ENCODE measurements around the gene RAB1A.
"Not testable (repeated sequence)": the region's sequence is repeated elsewhere in the genome, so short reads cannot be mapped to it uniquely, and the experiment has no call there.

Gene RAB1A

GRCh38 chr2:65137197-65137775 lies 7.4 kb upstream of the RAB1A start:
- in situ Hi-C loops (cut with MboI; ENCODE audit: low sequenced_read_pairs, unreplicated experiment), result no loop called here
- DNase-seq (ENCODE audit: low spot score), result no peak
- TF ChIP-seq CTCF (IDR thresholded peaks at IDR 0.05; ENCODE audit: borderline replicate concordance, control extremely low read depth, extremely low read depth, insufficient read depth, missing control alignments), result no peak

GRCh38 chr2:65136253-65136652 lies 6.3 kb upstream of the RAB1A start:
- DNase-seq (ENCODE audit: low spot score), result no peak

GRCh38 chr2:65134158-65134557 lies 4.3 kb upstream of the RAB1A start:
- in situ Hi-C loops (cut with MboI; ENCODE audit: low sequenced_read_pairs, unreplicated experiment), result no loop called here
- no peak for TF ChIP-seq CTCF (IDR thresholded peaks at IDR 0.05; ENCODE audit: borderline replicate concordance, control extremely low read depth, extremely low read depth, insufficient read depth, missing control alignments)
- no peak for DNase-seq (ENCODE audit: low spot score)

More at GRCh38 chr2:65136253-65136652, 6.3 kb upstream of the RAB1A start:
- in situ Hi-C loops (cut with MboI; ENCODE audit: low sequenced_read_pairs, unreplicated experiment), result no loop called here
- TF ChIP-seq CTCF (IDR thresholded peaks at IDR 0.05; ENCODE audit: borderline replicate concordance, control extremely low read depth, extremely low read depth, insufficient read depth, missing control alignments), result no peak

GRCh38 chr2:65133626-65134025 lies 3.7 kb upstream of the RAB1A start:
- in situ Hi-C loops (cut with MboI; ENCODE audit: low sequenced_read_pairs, unreplicated experiment), result no loop called here
- no peak for TF ChIP-seq CTCF (IDR thresholded peaks at IDR 0.05; ENCODE audit: borderline replicate concordance, control extremely low read depth, extremely low read depth, insufficient read depth, missing control alignments)
- no peak for DNase-seq (ENCODE audit: low spot score)

GRCh38 chr2:65132930-65133329 lies 3.0 kb upstream of the RAB1A start:
- DNase-seq (ENCODE audit: low spot score); in situ Hi-C loops (cut with MboI; ENCODE audit: low sequenced_read_pairs, unreplicated experiment): not testable (repeated sequence)

GRCh38 chr2:65130664-65131175 lies 814 bp upstream of the RAB1A start:
- DNase-seq (ENCODE audit: low spot score), result no peak

More at GRCh38 chr2:65130664-65131175, 814 bp upstream of the RAB1A start:
- TF ChIP-seq CTCF (IDR thresholded peaks at IDR 0.05; ENCODE audit: borderline replicate concordance, control extremely low read depth, extremely low read depth, insufficient read depth, missing control alignments), result no peak
- in situ Hi-C loops (cut with MboI; ENCODE audit: low sequenced_read_pairs, unreplicated experiment), result no loop called here
